Motor neuron (in vitro differentiated cells): ENCODE data around the gene PRKCZ. TPM values are rescaled to one million over a fixed set of nuclear protein-coding genes. Genes with fewer than 3 reads are reported as not detected.
A peak's percentile ranks its signal among the peaks of the same experiment; 100 is the strongest.
"Not testable (repeated sequence)": the region's sequence is repeated elsewhere in the genome, so short reads cannot be mapped to it uniquely, and the experiment has no call there.

Source experiments
- ATAC-seq, 8 experiments: fragments of 200-7000 bp; cut with Tn5 transposase; replicated peaks in 6 of 8; 2 replicates each; pipeline ENCODE4 v1.8.0; 2021; ENCODE audit warnings: mild to moderate bottlenecking in 8 of 8, moderate library complexity in 8 of 8
- H3K27ac ChIP-seq, 2 donors: fragments of 250-450 bp; sonication (Bioruptor Pico); 2 replicates each; pipeline ENCODE4 v1.9.0; 2021; ENCODE audit warnings: antibody characterized with exemption in 2 of 2, mild to moderate bottlenecking in 2 of 2, moderate library complexity in 1 of 2
- H3K4me1 ChIP-seq, 2 donors: fragments of 250-450 bp; sonication (Bioruptor Pico); replicated peaks in 1 of 2; 2 replicates each; pipeline ENCODE4 v1.6.1; 2021; ENCODE audit warnings: antibody characterized with exemption in 2 of 2, mild to moderate bottlenecking in 2 of 2, moderate library complexity in 1 of 2
- H3K4me3 ChIP-seq, 5 donors: fragments of 250-450 bp; sonication (Bioruptor Pico); 2 replicates each; pipeline ENCODE4 v1.9.0; 2021; ENCODE audit warnings: antibody characterized with exemption in 5 of 5, mild to moderate bottlenecking in 5 of 5, moderate library complexity in 4 of 5
- WGBS, 10 experiments: fragments of 450-650 bp; shearing (Covaris generic); methylation state at CpG; one replicate each; pipeline ENCODE4 v1.0.0; 2022; 5-methylcytosine and 5-hydroxymethylcytosine counted together
- in situ Hi-C, 9 experiments: fragments of 400-800 bp; cut with MboI; loops; one replicate each; pipeline ENCODE4 v1.15.0; 2021; ENCODE audit warnings: low sequenced_read_pairs in 9 of 9, low pct_unique_long_range_greater_than_20kb in 2 of 9; ENCODE audit not compliant: unreplicated experiment in 9 of 9
- total RNA-seq, 8 experiments: library from RNA; unstranded; fragments of 300-600 nt; gene quantifications; 2 replicates each; pipeline versions ENCODE4 v1.2.3 to v1.2.4, GENCODE V29; 2022

Gene PRKCZ
- total RNA-seq, 8 experiments from 2014 or later = 1.1 to 39.0 (median 23.6) TPM

GRCh38 chr1:2135941-2136340 lies 85.7 kb downstream of the PRKCZ start:
- peaks cover 38 to 61% of the 10 kb centered on the region in 2 donors for H3K4me1 ChIP-seq
- 80 to 100% (median 97%) methylated on average over 1 to 10 of the region's 10 CpGs; no CpG with 5 or more reads in 6 of the 10 experiments for WGBS, 10 experiments
- in situ Hi-C loops = no loop called here
- H3K27ac ChIP-seq = peak overlapping the region; percentile 30 to 87
- ATAC-seq = no peak
- no peak overlapping the region for H3K4me3 ChIP-seq

GRCh38 chr1:2136386-2137235 lies 86.4 kb downstream of the PRKCZ start:
- in situ Hi-C loops = no loop called here
- H3K4me3 ChIP-seq = no peak overlapping the region
- no peak for ATAC-seq
- H3K4me1 ChIP-seq = peaks cover 38 to 61% of the 10 kb centered on the region in 2 donors
- peak overlapping the region in 1 of 2 donors; percentile 87 for H3K27ac ChIP-seq
- WGBS, 10 experiments = 50 to 95% (median 81%) methylated on average over 1 to 11 of the region's 19 CpGs; no CpG with 5 or more reads in 2 of the 10 experiments

GRCh38 chr1:2137257-2138121 lies 87.3 kb downstream of the PRKCZ start:
- Histone ChIP-seq H3K4me3 (no peak overlapping the region), H3K4me1 (peaks cover 30 to 54% of the 10 kb centered on the region in 2 donors), H3K27ac (peak overlapping the region in 1 of 2 donors; percentile 8)
- 77 to 92% (median 84%) methylated on average over 3 to 23 of the region's 29 CpGs; no CpG with 5 or more reads in 2 of the 10 experiments for WGBS, 10 experiments
- ATAC-seq = no peak
- in situ Hi-C loops = no loop called here

GRCh38 chr1:2139156-2139555 lies 88.9 kb downstream of the PRKCZ start:
- H3K4me3 ChIP-seq, ATAC-seq, in situ Hi-C loops, H3K27ac ChIP-seq: not testable (repeated sequence)
- H3K4me1 ChIP-seq = peaks cover 21 to 43% of the 10 kb centered on the region in 2 donors
- 60 to 93% (median 74%) methylated on average over 1 to 12 of the region's 13 CpGs; no CpG with 5 or more reads in 3 of the 10 experiments for WGBS, 10 experiments

- 33 to 88% (median 73%) methylated on average over 1 to 4 of the region's 4 CpGs; no CpG with 5 or more reads in 1 of the 10 experiments for WGBS, 10 experiments
- no peak overlapping the region for H3K4me3 ChIP-seq
- no peak for ATAC-seq
- in situ Hi-C loops = no loop called here
- H3K27ac ChIP-seq = no peak overlapping the region
- H3K4me1 ChIP-seq = peaks cover 2 to 25% of the 10 kb centered on the region in 2 donors
Measured at GRCh38 chr1:2141025-2141424, 90.8 kb downstream of the PRKCZ start.

- in situ Hi-C loops = no loop called here
- WGBS, 10 experiments = 87 to 100% (median 91%) methylated on average over 1 to 15 of the region's 30 CpGs; no CpG with 5 or more reads in 5 of the 10 experiments
- Histone ChIP-seq H3K4me3 (no peak overlapping the region), H3K4me1 (no peaks in the 10 kb centered on the region), H3K27ac (no peak overlapping the region)
- ATAC-seq = peak in 3 of 8 experiments; percentile 10 to 28 (median 19)
Measured at GRCh38 chr1:2143814-2144500, 93.7 kb downstream of the PRKCZ start.

GRCh38 chr1:2144501-2145090 lies 94.4 kb downstream of the PRKCZ start:
- peak in 2 of 8 experiments; percentile 5 to 13 for ATAC-seq
- H3K27ac ChIP-seq = no peak overlapping the region
- no peak overlapping the region for H3K4me3 ChIP-seq
- in situ Hi-C loops = no loop called here
- WGBS, 10 experiments = 88 to 93% (median 88%) methylated on average over 6 to 14 of the region's 15 CpGs; no CpG with 5 or more reads in 7 of the 10 experiments
- no peaks in the 10 kb centered on the region for H3K4me1 ChIP-seq

- no peak for ATAC-seq
- 40 to 100% (median 94%) methylated on average over 1 to 11 of the region's 19 CpGs; no CpG with 5 or more reads in 1 of the 10 experiments for WGBS, 10 experiments
Measured at GRCh38 chr1:2145946-2146835, 96.0 kb downstream of the PRKCZ start.

GRCh38 chr1:2146836-2147517 lies 96.8 kb downstream of the PRKCZ start:
- WGBS, 10 experiments = 0 to 92% (median 82%) methylated on average over 1 to 11 of the region's 11 CpGs
- H3K4me3 ChIP-seq = no peak overlapping the region
- in situ Hi-C loops = no loop called here
- no peak overlapping the region for H3K27ac ChIP-seq
- no peaks in the 10 kb centered on the region for H3K4me1 ChIP-seq
- no peak for ATAC-seq

More at GRCh38 chr1:2145946-2146835, 96.0 kb downstream of the PRKCZ start:
- H3K27ac ChIP-seq = no peak overlapping the region
- no peaks in the 10 kb centered on the region for H3K4me1 ChIP-seq
- no peak overlapping the region for H3K4me3 ChIP-seq
- in situ Hi-C loops = no loop called here

GRCh38 chr1:2147869-2148268 lies 97.7 kb downstream of the PRKCZ start:
- H3K4me3 ChIP-seq, ATAC-seq, H3K4me1 ChIP-seq, in situ Hi-C loops, H3K27ac ChIP-seq: not testable (repeated sequence)
- WGBS, 10 experiments = 30 to 100% (median 86%) methylated on average over 1 to 4 of the region's 5 CpGs; no CpG with 5 or more reads in 4 of the 10 experiments

- no peak for ATAC-seq
- in situ Hi-C loops = no loop called here
- Histone ChIP-seq H3K4me3 (no peak overlapping the region), H3K27ac (no peak overlapping the region), H3K4me1 (no peaks in the 10 kb centered on the region)
- 47 to 90% (median 75%) methylated on average over 1 to 14 of the region's 14 CpGs; no CpG with 5 or more reads in 2 of the 10 experiments for WGBS, 10 experiments
Measured at GRCh38 chr1:2148691-2149090, 98.5 kb downstream of the PRKCZ start.
